KOPT-K1 (cell line): ENCODE results near the gene DHRS4.
"Not testable (repeated sequence)": the region's sequence is repeated elsewhere in the genome, so short reads cannot be mapped to it uniquely, and the experiment has no call there.

Source experiments
- H3K27ac ChIP-seq: fragments of 200-600 bp; sonication (generic); 2 replicates; pipeline ENCODE4 v1.5.1; 2016; ENCODE audit warnings: antibody characterized with exemption, mild to moderate bottlenecking, low read depth, low read length; ENCODE audit not compliant: poor library complexity, severe bottlenecking
- H3K36me3 ChIP-seq: fragments of 200-600 bp; sonication (generic); 2 replicates; pipeline ENCODE4 v1.5.1; 2017; ENCODE audit warnings: antibody characterized with exemption, mild to moderate bottlenecking, low read length, moderate library complexity; ENCODE audit not compliant: insufficient read depth
- H3K9me3 ChIP-seq: fragments of 200-600 bp; sonication (generic); 2 replicates; pipeline ENCODE4 v1.5.1; 2017; ENCODE audit warnings: antibody characterized with exemption, low read length, mild to moderate bottlenecking; ENCODE audit not compliant: insufficient read depth, poor library complexity, severe bottlenecking

The DHRS4 gene

GRCh38 chr14:23954279-23954614, 677 bp downstream of the DHRS4 start:
- peak overlapping the region; percentile 79 for H3K27ac ChIP-seq
- peaks cover 14% of the 10 kb centered on the region for H3K9me3 ChIP-seq
- H3K36me3 ChIP-seq, result not testable (repeated sequence)

- not testable (repeated sequence) for H3K27ac ChIP-seq, H3K36me3 ChIP-seq
- peaks cover 10% of the 10 kb centered on the region for H3K9me3 ChIP-seq
These were observed 1.4 kb downstream of the DHRS4 start for GRCh38 chr14:23954965-23955364.

GRCh38 chr14:23955811-23956210, 2.2 kb downstream of the DHRS4 start:
- H3K9me3 ChIP-seq, H3K27ac ChIP-seq, H3K36me3 ChIP-seq: not testable (repeated sequence)

GRCh38 chr14:23957913-23958569, 4.5 kb downstream of the DHRS4 start:
- H3K27ac ChIP-seq, H3K36me3 ChIP-seq, H3K9me3 ChIP-seq: not testable (repeated sequence)

- H3K9me3 ChIP-seq, H3K36me3 ChIP-seq, H3K27ac ChIP-seq: not testable (repeated sequence)
These were observed 7.3 kb downstream of the DHRS4 start for GRCh38 chr14:23960899-23961298.

- H3K27ac ChIP-seq, H3K9me3 ChIP-seq, H3K36me3 ChIP-seq: not testable (repeated sequence)
These were observed 8.1 kb downstream of the DHRS4 start for GRCh38 chr14:23961704-23962103.

- not testable (repeated sequence) for H3K9me3 ChIP-seq, H3K27ac ChIP-seq
These were observed 15.5 kb downstream of the DHRS4 start for GRCh38 chr14:23969130-23969480.

GRCh38 chr14:23969481-23970282, 16.1 kb downstream of the DHRS4 start:
- H3K27ac ChIP-seq, H3K36me3 ChIP-seq, H3K9me3 ChIP-seq: not testable (repeated sequence)

More at GRCh38 chr14:23969130-23969480, 15.5 kb downstream of the DHRS4 start:
- not testable (repeated sequence) for H3K36me3 ChIP-seq

- H3K27ac ChIP-seq, H3K9me3 ChIP-seq, H3K36me3 ChIP-seq: not testable (repeated sequence)
These were observed 16.7 kb downstream of the DHRS4 start for GRCh38 chr14:23970283-23970659.

GRCh38 chr14:23973178-23973577, 19.6 kb downstream of the DHRS4 start:
- H3K27ac ChIP-seq, H3K9me3 ChIP-seq, H3K36me3 ChIP-seq: not testable (repeated sequence)

GRCh38 chr14:23974041-23974440, 20.5 kb downstream of the DHRS4 start:
- H3K36me3 ChIP-seq, H3K9me3 ChIP-seq, H3K27ac ChIP-seq: not testable (repeated sequence)

GRCh38 chr14:23977208-23977607, 23.6 kb downstream of the DHRS4 start:
- H3K36me3 ChIP-seq, H3K9me3 ChIP-seq, H3K27ac ChIP-seq: not testable (repeated sequence)

- peaks cover 16% of the 10 kb centered on the region for H3K36me3 ChIP-seq
- H3K27ac ChIP-seq, H3K9me3 ChIP-seq: not testable (repeated sequence)
These were observed 28.6 kb downstream of the DHRS4 start for GRCh38 chr14:23981951-23982813.

GRCh38 chr14:23984891-23985602, 31.5 kb downstream of the DHRS4 start:
- H3K36me3 ChIP-seq, result peaks cover 16% of the 10 kb centered on the region
- H3K27ac ChIP-seq, result peak overlapping the region; percentile 88
- H3K9me3 ChIP-seq, result peaks cover 8% of the 10 kb centered on the region

GRCh38 chr14:23988223-23988606, 34.6 kb downstream of the DHRS4 start:
- peak overlapping the region; percentile 88 for H3K27ac ChIP-seq
- H3K9me3 ChIP-seq, result not testable (repeated sequence)
- H3K36me3 ChIP-seq, result peaks cover 24% of the 10 kb centered on the region
